ENCODE results near the gene ACACB.
"Not testable (repeated sequence)": the region's sequence is repeated elsewhere in the genome, so short reads cannot be mapped to it uniquely, and the experiment has no call there.

GRCh38 chr12:109147126-109147525 lies 30.7 kb downstream of the ACACB start:
- TF ChIP-seq CTCF, POLR2A (IDR thresholded peaks at IDR 0.05): not testable (repeated sequence)
